Kidney (tissue), 14 donors: ENCODE data around the gene ATPAF2. TPM values are rescaled to one million over a fixed set of nuclear protein-coding genes. Genes with fewer than 3 reads are reported as not detected.

Source experiments
- DNase-seq, 5 donors: peaks; one replicate each; pipeline ENCODE4 v3.0.0-alpha.2; 2013 to 2020
- FAIRE-seq: peaks from 2 replicates; lab custom pipeline; 2012; peaks lifted over from hg19 to GRCh38; lab: Jason Lieb, UNC
- H3K27ac ChIP-seq, 2 donors: one replicate each; pipeline ENCODE4 v1.7.0; 2013; ENCODE audit warnings: low read depth in 2 of 2, low read length in 2 of 2, inconsistent platforms in 1 of 2
- H3K27me3 ChIP-seq: one replicate; pipeline ENCODE4 v1.7.1; 2013; ENCODE audit warnings: low read length, inconsistent platforms; ENCODE audit not compliant: control insufficient read depth, insufficient read depth
- H3K36me3 ChIP-seq, 3 donors: one replicate each; pipeline versions ENCODE4 v1.7.0 to v1.7.1; 2013; ENCODE audit warnings: low read length in 3 of 3, control low read depth in 1 of 3, inconsistent platforms in 1 of 3; ENCODE audit not compliant: insufficient read depth in 3 of 3, control insufficient read depth in 2 of 3
- H3K4me1 ChIP-seq, 3 donors: one replicate each; pipeline versions ENCODE4 v1.7.0 to v1.7.1; 2013; ENCODE audit warnings: low read length in 3 of 3, inconsistent platforms in 1 of 3, low read depth in 1 of 3; ENCODE audit not compliant: control insufficient read depth in 2 of 3, insufficient read depth in 2 of 3
- H3K4me3 ChIP-seq, 3 donors: one replicate each; pipeline versions ENCODE4 v1.7.0 to v1.8.1; 2013; ENCODE audit warnings: low read length in 3 of 3, control low read depth in 1 of 3, inconsistent platforms in 1 of 3
- H3K9ac ChIP-seq, 3 donors: one replicate each; pipeline versions ENCODE4 v1.7.0 to v1.7.1; 2013; ENCODE audit warnings: low read length in 3 of 3, control low read depth in 1 of 3, inconsistent platforms in 1 of 3
- H3K9me3 ChIP-seq, 3 donors: one replicate each; pipeline versions ENCODE4 v1.7.0 to v1.7.1; 2013; ENCODE audit warnings: low read length in 3 of 3, control low read depth in 1 of 3, inconsistent platforms in 1 of 3; ENCODE audit not compliant: control insufficient read depth in 2 of 3, insufficient read depth in 1 of 3
- CTCF ChIP-seq: IDR thresholded peaks from 3 replicates; pipeline ENCODE4 v1.5.1; 2012; ENCODE audit warnings: mild to moderate bottlenecking, moderate library complexity, borderline replicate concordance; ENCODE audit not compliant: insufficient read depth; ENCODE audit errors: extremely low read depth
- intact Hi-C: fragments of 100-400 bp; cut with DNase I; formaldehyde crosslinking; loops from one replicate; pipeline ENCODE4 v1.11.1; 2022
- polyA plus RNA-seq: library from polyadenylated mRNA; stranded (reverse); fragments of 350-450 nt; fragmentation: Illumina TruSeq; extraction: RNeasy Lipid Tissue Mini Kit (QIAGEN cat#74804); gene quantifications from one replicate; pipeline ENCODE4 v1.2.3, GENCODE V29; 2014; ENCODE audit warnings: low read depth, low replicate concordance; ENCODE audit not compliant: insufficient read depth
- total RNA-seq: library from RNA; stranded (reverse); fragmentation: NEBNext Ultra II Directional; extraction: Animal tissue kit (Norgen Biotek cat#: 25700); gene quantifications from one replicate; pipeline ENCODE4 v1.2.1, GENCODE V29; 2021
- donor health status: control.
- donor health status: control.
- donor health status: control.
- donor health status: control.
- donor health status: control.
- donor health status: DM: yes; HTN: yes; CAD: no.
- donor health status: Normal renal cell carcinoma (clear cell type).

Gene ATPAF2
- total and polyA plus RNA-seq, 2 donors from 2014 or later: 27.0 to 52.1 TPM

DNA sequence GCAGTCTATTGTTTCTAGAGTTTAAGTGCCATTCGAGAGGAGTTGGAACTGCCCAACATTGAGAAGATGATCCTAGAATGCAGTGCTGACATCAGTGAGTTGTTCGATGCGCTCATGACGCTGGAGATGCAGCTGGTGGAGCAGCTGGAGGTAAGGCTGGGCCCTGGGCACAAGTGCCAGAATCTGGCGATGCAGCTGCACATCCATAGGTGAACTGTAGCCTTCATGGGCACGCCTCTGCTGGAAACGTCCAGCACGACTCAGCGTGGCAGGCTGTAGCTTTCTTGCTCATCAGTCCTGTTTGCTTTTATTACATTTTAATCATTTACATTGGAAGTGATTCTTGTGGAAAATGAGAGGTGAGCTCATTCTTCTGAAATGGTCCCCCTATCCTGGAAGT, 34.6 kb downstream of the ATPAF2 start:
- intact Hi-C loops: no loop called here
- Histone ChIP-seq H3K9me3 (no peaks in the 10 kb centered on the region), H3K36me3 (peaks cover 0 to 8% (median 4%) of the 10 kb centered on the region in 3 donors), H3K4me3 (no peak overlapping the region), H3K27ac (no peak overlapping the region), H3K27me3 (no peaks in the 10 kb centered on the region), H3K9ac (no peak overlapping the region), H3K4me1 (no peaks in the 10 kb centered on the region)
- TF ChIP-seq CTCF: no peak
- FAIRE-seq (no peak), DNase-seq (peak in 3 of 5 donors; percentile 19 to 32 (median 21))

GRCh38 chr17:18002171-18002570, 36.8 kb downstream of the ATPAF2 start:
- no peak overlapping the region for H3K27ac ChIP-seq
- H3K4me3 ChIP-seq: no peak overlapping the region
- no peak overlapping the region for H3K9ac ChIP-seq
- TF ChIP-seq CTCF: no peak
- H3K4me1 ChIP-seq: no peaks in the 10 kb centered on the region
- FAIRE-seq (no peak), DNase-seq (no peak)
- H3K36me3 ChIP-seq: peaks cover 0 to 3% (median 0%) of the 10 kb centered on the region in 3 donors
- no peaks in the 10 kb centered on the region for H3K27me3 ChIP-seq
- intact Hi-C loops: no loop called here
- H3K9me3 ChIP-seq: no peaks in the 10 kb centered on the region

DNA sequence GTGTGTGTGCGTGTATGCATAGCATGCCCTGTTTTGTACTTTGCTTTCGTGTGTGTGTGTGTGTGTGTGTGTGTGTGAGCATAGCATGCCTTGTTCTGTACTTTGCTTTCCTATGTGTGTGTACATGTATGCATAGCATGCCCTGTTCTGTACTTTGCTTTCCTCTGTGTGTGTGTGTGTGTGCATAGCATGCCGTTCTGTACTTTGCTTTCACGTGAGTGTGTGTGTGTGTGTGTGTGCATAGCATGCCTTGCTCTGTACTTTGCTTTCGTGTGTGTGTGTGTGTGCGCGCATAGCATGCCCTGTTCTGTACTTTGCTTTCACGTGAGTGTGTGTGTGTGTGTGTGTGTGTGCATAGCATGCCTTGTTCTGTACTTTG, 38.9 kb downstream of the ATPAF2 start:
- Histone ChIP-seq H3K27ac (no peak overlapping the region), H3K27me3 (no peaks in the 10 kb centered on the region), H3K9me3 (no peaks in the 10 kb centered on the region), H3K4me1 (no peaks in the 10 kb centered on the region), H3K36me3 (peaks cover 0 to 3% (median 0%) of the 10 kb centered on the region in 3 donors), H3K4me3 (no peak overlapping the region), H3K9ac (no peak overlapping the region)
- no peak for TF ChIP-seq CTCF
- intact Hi-C loops: no loop called here
- FAIRE-seq: no peak
- peak in 1 of 5 donors; percentile 21 for DNase-seq
